ENCODE measurements around the gene ATP5F1B.
A peak's percentile ranks its signal among the peaks of the same experiment; 100 is the strongest.

Gene ATP5F1B

GRCh38 chr12:56634837-56635791, 10.7 kb downstream of the ATP5F1B start:
- Mint-ChIP-seq H3K4me1 (peaks cover 54% of the 10 kb centered on the region), H3K27ac (peak overlapping the region; percentile 88), H3K27me3 (no peaks in the 10 kb centered on the region), H3K9me3 (no peaks in the 10 kb centered on the region), H3K4me3 (peak overlapping the region; percentile 96), H3K36me3 (peaks cover 17% of the 10 kb centered on the region)
- peak; percentile 38 for ATAC-seq (ENCODE audit: low read depth)
- peak; percentile 59 to 71 for DNase-seq (ENCODE audit: low spot score in 2 of 2)

GRCh38 chr12:56634242-56634836, 11.4 kb downstream of the ATP5F1B start:
- Mint-ChIP-seq H3K36me3 (peaks cover 13% of the 10 kb centered on the region), H3K27ac (peak overlapping the region; percentile 88), H3K4me3 (peak overlapping the region; percentile 96), H3K27me3 (no peaks in the 10 kb centered on the region), H3K4me1 (peaks cover 51% of the 10 kb centered on the region), H3K9me3 (no peaks in the 10 kb centered on the region)
- ATAC-seq (ENCODE audit: low read depth) (no peak), DNase-seq (ENCODE audit: low spot score in 2 of 2) (no peak)

GRCh38 chr12:56633468-56634241, 12.1 kb downstream of the ATP5F1B start:
- Mint-ChIP-seq H3K27ac (peak overlapping the region; percentile 88), H3K4me3 (peak overlapping the region; percentile 96), H3K36me3 (peaks cover 9% of the 10 kb centered on the region), H3K4me1 (peaks cover 53% of the 10 kb centered on the region), H3K9me3 (no peaks in the 10 kb centered on the region), H3K27me3 (no peaks in the 10 kb centered on the region)
- DNase-seq (ENCODE audit: low spot score in 2 of 2) (no peak), ATAC-seq (ENCODE audit: low read depth) (no peak)

- ATAC-seq (ENCODE audit: low read depth), result no peak
- no peak for DNase-seq (ENCODE audit: low spot score in 2 of 2)
- H3K4me3 Mint-ChIP-seq, result peak overlapping the region; percentile 96
- H3K36me3 Mint-ChIP-seq, result peaks cover 4% of the 10 kb centered on the region
- no peaks in the 10 kb centered on the region for H3K27me3 Mint-ChIP-seq
- no peaks in the 10 kb centered on the region for H3K9me3 Mint-ChIP-seq
- H3K4me1 Mint-ChIP-seq, result peaks cover 59% of the 10 kb centered on the region
- H3K27ac Mint-ChIP-seq, result peak overlapping the region; percentile 88
Observed at GRCh38 chr12:56632701-56633467, 12.9 kb downstream of the ATP5F1B start.

GRCh38 chr12:56631790-56632700, 13.7 kb downstream of the ATP5F1B start:
- no peaks in the 10 kb centered on the region for H3K9me3 Mint-ChIP-seq
- H3K27ac Mint-ChIP-seq, result peak overlapping the region; percentile 88
- peaks cover 61% of the 10 kb centered on the region for H3K4me1 Mint-ChIP-seq
- ATAC-seq (ENCODE audit: low read depth) (no peak), DNase-seq (ENCODE audit: low spot score in 2 of 2) (peak in 1 of 2 donors; percentile 43)
- peak overlapping the region; percentile 96 for H3K4me3 Mint-ChIP-seq
- H3K36me3 Mint-ChIP-seq, result peaks cover 1% of the 10 kb centered on the region
- H3K27me3 Mint-ChIP-seq, result no peaks in the 10 kb centered on the region

GRCh38 chr12:56630180-56630632, 15.6 kb downstream of the ATP5F1B start, which contains the start of gene BAZ2A:
TSS of gene BAZ2A (minus strand) at chr12:56630326. CDS start at chr12:56617530, 12,796 bp downstream.
- peaks cover 45% of the 10 kb centered on the region for H3K4me1 Mint-ChIP-seq
- ATAC-seq (ENCODE audit: low read depth) (peak; percentile 74), DNase-seq (ENCODE audit: low spot score in 2 of 2) (peak; percentile 76)
- no peaks in the 10 kb centered on the region for H3K9me3 Mint-ChIP-seq
- no peaks in the 10 kb centered on the region for H3K27me3 Mint-ChIP-seq
- peak within 1 kb of the TSS; percentile 96 for H3K27ac Mint-ChIP-seq
- H3K4me3 Mint-ChIP-seq, result peak within 1 kb of the TSS; percentile 90
- peaks cover 1% of the 10 kb centered on the region for H3K36me3 Mint-ChIP-seq

GRCh38 chr12:56629459-56630179, 16.2 kb downstream of the ATP5F1B start:
- ATAC-seq (ENCODE audit: low read depth) (peak; percentile 12), DNase-seq (ENCODE audit: low spot score in 2 of 2) (no peak)
- Mint-ChIP-seq H3K27ac (peak overlapping the region; percentile 96), H3K9me3 (no peaks in the 10 kb centered on the region), H3K27me3 (no peaks in the 10 kb centered on the region), H3K4me1 (peaks cover 42% of the 10 kb centered on the region), H3K36me3 (peaks cover 1% of the 10 kb centered on the region), H3K4me3 (peak overlapping the region; percentile 90)

- peak overlapping the region; percentile 90 for H3K4me3 Mint-ChIP-seq
- H3K36me3 Mint-ChIP-seq, result peaks cover 1% of the 10 kb centered on the region
- H3K9me3 Mint-ChIP-seq, result no peaks in the 10 kb centered on the region
- DNase-seq (ENCODE audit: low spot score in 2 of 2), result peak; percentile 53 to 57
- no peaks in the 10 kb centered on the region for H3K27me3 Mint-ChIP-seq
- H3K27ac Mint-ChIP-seq, result peak overlapping the region; percentile 96
- ATAC-seq (ENCODE audit: low read depth), result peak; percentile 39
- peaks cover 38% of the 10 kb centered on the region for H3K4me1 Mint-ChIP-seq
Observed at GRCh38 chr12:56628671-56629458, 16.9 kb downstream of the ATP5F1B start.

GRCh38 chr12:56626701-56627100, 19.1 kb downstream of the ATP5F1B start:
- H3K36me3 Mint-ChIP-seq, result peaks cover 1% of the 10 kb centered on the region
- ATAC-seq (ENCODE audit: low read depth), result peak; percentile 30
- H3K27me3 Mint-ChIP-seq, result no peaks in the 10 kb centered on the region
- H3K9me3 Mint-ChIP-seq, result no peaks in the 10 kb centered on the region
- H3K4me3 Mint-ChIP-seq, result peak overlapping the region; percentile 11
- peak overlapping the region; percentile 88 for H3K27ac Mint-ChIP-seq
- peak in 1 of 2 donors; percentile 35 for DNase-seq (ENCODE audit: low spot score in 2 of 2)
- H3K4me1 Mint-ChIP-seq, result peaks cover 23% of the 10 kb centered on the region

GRCh38 chr12:56622535-56622934, 23.2 kb downstream of the ATP5F1B start:
- Mint-ChIP-seq H3K36me3 (peaks cover 7% of the 10 kb centered on the region), H3K4me3 (no peak overlapping the region), H3K4me1 (peaks cover 17% of the 10 kb centered on the region)

GRCh38 chr12:56616925-56617324, 28.9 kb downstream of the ATP5F1B start:
- H3K4me3 Mint-ChIP-seq, result no peak overlapping the region
- DNase-seq (ENCODE audit: low spot score in 2 of 2) (no peak), ATAC-seq (ENCODE audit: low read depth) (no peak)
- no peaks in the 10 kb centered on the region for H3K9me3 Mint-ChIP-seq
- no peaks in the 10 kb centered on the region for H3K27me3 Mint-ChIP-seq
- peak overlapping the region; percentile 72 for H3K27ac Mint-ChIP-seq
- peaks cover 39% of the 10 kb centered on the region for H3K36me3 Mint-ChIP-seq
- peaks cover 17% of the 10 kb centered on the region for H3K4me1 Mint-ChIP-seq

More at GRCh38 chr12:56622535-56622934, 23.2 kb downstream of the ATP5F1B start:
- Mint-ChIP-seq H3K9me3 (no peaks in the 10 kb centered on the region), H3K27me3 (no peaks in the 10 kb centered on the region), H3K27ac (no peak overlapping the region)
- ATAC-seq (ENCODE audit: low read depth) (no peak), DNase-seq (ENCODE audit: low spot score in 2 of 2) (no peak)
